SKM-1 treated with dmso at 0.1 percent for 144 hours (cell line): ENCODE data around the gene SDK1.

Source experiments
- DNase-seq: peaks from one replicate; lab custom pipeline; 2025; ENCODE audit not compliant: unreplicated experiment; lab: John Stamatoyannopoulos, UW

Gene SDK1

DNA sequence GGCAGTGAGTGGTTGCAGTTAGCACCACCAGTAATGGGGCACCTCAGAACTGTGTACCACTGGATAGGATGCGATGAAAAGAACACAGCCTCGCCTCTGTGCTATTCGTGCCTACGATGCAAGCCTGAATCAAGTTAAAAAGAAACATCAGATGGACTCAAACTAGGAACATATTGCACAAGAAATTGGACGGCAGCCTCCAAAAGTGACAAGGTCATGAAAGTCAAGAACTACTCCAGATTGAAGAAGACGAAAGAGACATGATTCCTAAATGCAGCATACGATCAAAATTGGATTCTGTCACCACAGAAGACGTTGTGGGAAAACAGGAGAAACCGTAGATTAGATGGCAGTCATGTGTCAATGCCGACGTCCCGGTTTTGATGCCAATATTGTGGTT is 732.9 kb downstream of the SDK1 start:
- DNase-seq: no peak

DNA sequence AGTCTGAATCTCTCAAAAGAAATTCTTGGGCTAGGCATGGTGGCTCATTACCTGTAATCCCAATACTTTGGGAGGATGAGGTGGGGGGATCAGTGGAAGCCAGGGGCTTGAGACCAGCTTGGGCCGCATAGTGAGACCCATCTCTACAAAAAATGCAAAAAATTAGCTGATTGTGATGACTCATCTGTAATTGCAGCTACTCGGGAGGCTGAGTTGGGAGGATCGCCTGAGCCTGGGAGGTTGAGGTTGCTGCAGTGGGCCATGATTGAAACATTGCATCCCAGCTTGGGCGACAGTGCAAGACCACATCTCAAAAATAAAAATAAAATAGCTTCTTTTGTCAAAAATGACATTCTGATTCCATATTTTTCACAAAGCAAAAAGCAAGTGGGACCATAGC is 736.3 kb downstream of the SDK1 start:
- DNase-seq: no peak

DNA sequence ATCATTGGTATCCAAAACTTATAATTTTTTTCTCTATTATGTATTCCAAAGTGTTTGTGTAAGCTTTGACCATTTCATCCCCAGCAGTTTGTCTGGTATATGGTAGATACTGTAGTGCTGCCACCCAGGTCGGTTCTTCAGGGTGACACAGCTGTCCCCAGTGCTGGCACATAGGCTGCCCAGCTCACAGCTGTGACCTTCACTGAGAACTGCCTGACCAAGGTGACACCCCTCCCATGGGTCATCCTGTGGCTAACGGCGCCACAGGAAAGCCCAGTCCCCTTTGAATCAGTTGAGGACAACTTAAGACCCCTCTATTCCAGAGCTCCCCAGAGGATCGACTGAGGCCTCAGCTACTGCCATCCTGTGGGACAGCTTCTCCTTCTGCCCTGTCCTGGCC is 736.8 kb downstream of the SDK1 start:
- DNase-seq: no peak

DNA sequence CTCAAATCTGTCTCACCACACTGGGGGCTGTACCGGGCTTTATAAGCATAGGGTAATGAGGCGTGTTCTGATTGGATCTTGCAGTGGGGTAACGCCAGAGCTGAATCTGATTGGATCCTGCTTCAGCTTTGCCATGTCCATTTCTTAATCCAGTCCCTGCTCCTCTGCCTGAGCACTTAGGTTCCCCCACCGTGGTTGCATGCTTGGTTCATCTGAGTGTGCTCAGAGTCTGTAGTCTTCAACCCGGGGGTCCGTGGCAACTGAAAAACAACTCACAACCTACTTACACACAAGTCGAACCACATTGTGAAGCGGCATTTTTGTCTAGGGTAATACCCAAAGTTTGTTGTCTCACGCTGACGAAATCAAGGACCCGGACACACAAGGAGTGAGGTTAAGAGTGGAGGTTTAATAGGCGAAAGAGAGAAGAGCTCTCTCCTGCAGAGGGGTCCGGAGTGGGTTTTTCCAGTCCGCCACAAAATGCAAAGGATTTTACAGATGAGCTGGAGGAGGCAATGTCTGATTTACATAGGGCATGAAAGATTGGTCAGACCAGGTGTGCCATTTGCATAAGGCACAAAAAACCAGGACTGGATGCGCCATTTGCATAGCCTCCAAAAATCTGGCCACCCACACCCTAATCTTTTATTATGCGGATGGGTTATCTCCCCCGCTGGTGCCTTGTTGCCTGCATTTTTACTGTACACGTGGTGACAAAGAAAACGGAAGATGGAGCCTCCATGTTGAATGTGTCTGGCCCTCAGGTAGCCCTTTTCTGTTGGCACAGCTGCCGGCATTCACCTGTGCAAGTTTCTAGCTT is 739.3 kb downstream of the SDK1 start:
- DNase-seq: no peak

DNA sequence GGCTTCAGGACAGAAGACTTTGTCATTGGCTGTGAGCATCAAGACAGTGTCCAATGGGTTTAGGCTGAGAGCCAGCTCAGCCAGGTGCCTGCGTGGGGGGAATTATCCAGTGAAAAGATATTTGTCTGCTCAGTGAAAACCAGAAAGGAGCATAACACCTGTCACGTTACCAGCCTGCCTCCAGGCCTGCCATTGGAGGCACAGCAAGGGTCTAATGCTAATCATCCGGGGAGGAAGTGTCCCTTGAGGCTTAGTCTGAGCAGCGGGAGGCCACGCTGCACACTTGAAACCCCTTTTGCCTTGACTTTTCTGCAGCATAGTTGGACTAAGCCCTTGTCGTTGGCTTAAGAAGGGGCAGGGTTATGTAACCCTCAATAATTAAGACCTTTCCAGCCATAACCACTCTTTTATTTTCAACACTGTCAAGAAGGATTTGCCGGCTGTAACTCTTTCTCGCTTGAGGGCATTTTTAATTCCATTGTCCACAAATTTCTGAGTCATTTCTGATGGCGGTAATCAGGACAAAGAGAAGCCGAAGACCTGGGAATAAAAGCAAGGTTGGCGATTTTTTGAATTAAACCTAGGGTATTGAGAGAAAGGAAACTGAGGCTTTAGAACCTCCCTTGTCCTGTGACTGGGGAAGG is 741.5 kb downstream of the SDK1 start:
- no peak for DNase-seq

- no peak for DNase-seq
These were observed 742.9 kb downstream of the SDK1 start for GRCh38 chr7:4043988-4044387.

- DNase-seq: no peak
These were observed 744.4 kb downstream of the SDK1 start for GRCh38 chr7:4045450-4045849.

- DNase-seq: no peak
These were observed 744.9 kb downstream of the SDK1 start for GRCh38 chr7:4045975-4046374.

- no peak for DNase-seq
These were observed 747.3 kb downstream of the SDK1 start for GRCh38 chr7:4048336-4048735.

- DNase-seq: no peak
These were observed 748.1 kb downstream of the SDK1 start for GRCh38 chr7:4049202-4049601.

- no peak for DNase-seq
These were observed 749.1 kb downstream of the SDK1 start for GRCh38 chr7:4050126-4050660.

GRCh38 chr7:4051696-4052095 is 750.6 kb downstream of the SDK1 start:
- no peak for DNase-seq

DNA sequence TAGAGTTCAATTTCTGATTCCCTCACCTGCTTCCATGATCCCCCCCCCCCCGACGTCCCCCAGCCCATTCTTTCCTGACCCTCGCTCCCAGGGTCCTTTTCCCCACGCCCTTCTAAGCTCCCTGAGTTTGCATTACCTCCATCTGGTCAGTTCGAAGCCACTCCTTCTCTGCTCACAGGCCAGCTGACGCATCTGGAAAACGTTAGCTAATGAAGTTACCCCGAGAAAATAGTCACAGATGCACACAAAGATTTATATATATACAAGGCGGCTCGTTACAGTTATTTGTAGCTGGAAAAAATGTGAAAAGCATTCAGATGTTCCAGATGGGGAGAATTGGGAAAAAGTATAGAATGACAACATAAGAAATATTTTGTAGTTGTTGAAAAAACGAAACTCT is 751.1 kb downstream of the SDK1 start:
- no peak for DNase-seq

DNA sequence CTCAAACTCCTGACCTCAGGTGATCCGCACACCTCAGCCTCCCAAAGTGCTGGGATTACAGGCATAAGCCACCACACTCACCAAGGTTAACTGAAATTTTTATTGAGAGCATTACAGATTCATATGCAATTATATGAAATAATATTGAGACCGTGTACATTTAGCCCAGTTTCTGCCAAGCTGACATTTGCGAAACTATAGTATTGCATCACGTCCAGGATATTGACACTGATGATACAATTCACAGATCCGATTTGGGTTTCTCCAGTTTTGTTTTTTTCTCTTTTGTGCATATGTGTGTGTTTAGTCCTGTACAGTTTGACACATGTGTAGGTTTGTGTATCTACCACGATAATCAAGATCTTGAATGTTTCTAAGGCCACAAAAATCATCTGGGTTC is 753.1 kb downstream of the SDK1 start:
- no peak for DNase-seq

- no peak for DNase-seq
These were observed 755.7 kb downstream of the SDK1 start for GRCh38 chr7:4056552-4057288.

DNA sequence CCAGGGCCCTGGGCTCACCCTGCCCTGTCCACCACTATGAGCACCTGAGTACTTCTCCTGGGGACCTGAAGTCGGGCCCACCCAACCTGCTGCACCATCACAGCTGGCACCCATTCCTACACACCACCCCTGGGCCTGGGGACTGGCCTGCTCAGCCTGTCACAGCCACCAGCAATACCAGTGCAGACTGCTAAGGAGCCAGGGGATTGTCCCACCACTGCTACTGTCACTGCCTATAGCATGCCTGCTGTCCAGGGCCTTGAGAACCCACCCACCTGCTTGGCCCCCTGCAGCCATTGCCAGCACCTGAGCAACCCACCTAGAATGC is 756.2 kb downstream of the SDK1 start:
- no peak for DNase-seq

GRCh38 chr7:4058158-4058557 is 757.1 kb downstream of the SDK1 start:
- DNase-seq: no peak

DNA sequence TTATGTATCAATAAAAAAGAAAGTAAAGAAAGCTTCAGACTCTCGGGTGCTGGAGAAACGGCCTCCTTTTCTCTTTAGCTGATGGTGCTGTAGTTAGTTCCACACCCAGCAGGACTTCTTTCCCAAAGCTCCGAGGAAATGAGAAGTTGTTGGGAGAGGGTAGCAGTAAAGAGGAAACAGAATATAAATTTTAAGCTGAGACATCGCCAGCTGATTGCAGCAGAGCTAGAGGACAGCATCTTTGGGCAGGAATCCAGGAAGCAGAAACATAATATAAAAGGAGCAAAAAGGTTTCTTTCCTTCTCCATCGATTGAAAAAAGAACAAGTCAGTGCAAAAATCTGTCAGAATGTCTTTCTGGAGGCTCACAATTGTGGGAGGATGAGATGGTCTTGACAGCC is 764.1 kb downstream of the SDK1 start:
- peak; percentile 61 for DNase-seq

DNA sequence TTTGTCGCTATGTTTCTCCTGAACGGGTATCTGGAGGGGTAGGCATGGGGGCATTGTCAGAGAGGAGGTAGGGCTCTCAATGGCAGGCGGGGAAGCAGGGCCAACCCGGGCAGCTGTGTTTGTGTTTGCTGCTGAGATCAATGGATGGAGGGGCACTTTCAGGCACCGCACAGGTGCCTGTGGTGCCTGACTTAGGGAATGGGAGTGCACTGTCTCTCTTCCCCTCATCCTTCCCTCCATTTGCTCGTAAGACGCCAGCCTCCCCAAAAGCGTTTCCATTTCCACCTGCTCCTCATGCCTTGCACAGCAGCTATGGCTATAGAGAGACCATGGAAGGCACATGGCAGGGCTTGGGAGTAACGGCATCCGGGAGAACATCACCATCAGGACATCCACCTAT is 765.2 kb downstream of the SDK1 start:
- DNase-seq: no peak

DNA sequence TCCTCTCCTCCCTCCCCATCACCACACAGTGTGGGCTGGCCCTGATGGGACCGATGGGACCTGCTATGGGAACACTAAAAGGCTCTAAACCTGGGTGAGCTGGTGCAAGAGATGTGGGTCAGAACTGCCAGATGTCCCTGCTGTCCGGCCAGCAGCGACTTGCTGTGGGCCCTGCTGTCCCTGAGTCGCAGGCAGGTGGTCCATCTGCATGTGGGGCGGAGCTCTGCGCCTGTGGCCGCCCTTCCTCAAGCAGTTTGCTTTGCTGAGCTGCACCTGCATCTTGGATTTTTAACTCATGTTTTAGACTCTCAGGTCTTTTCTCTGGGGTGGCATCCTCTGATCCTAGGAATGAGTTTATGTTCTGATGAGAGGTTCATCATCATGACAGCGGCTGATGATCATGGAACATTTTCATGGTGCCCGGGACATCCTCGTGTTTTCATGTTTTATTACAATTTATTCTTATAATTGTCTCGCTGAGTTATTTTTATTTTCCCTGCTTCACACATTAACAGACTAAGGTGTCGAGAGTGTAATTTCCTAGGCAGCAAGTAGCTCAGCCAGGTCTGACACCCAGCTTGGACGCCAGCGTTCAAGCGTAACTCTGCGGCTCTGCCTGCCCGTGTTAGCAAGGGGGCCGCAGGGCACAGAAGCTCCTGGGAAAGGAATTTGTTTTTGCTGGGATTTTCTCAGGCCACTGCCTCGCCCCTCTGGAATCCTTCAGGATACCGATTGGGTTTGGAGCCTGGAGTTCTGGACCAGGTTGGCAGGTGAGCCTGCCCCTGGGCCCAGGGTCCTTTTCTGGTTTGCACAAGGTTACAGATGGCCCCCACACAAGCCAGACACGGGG is 765.8 kb downstream of the SDK1 start:
- no peak for DNase-seq

DNA sequence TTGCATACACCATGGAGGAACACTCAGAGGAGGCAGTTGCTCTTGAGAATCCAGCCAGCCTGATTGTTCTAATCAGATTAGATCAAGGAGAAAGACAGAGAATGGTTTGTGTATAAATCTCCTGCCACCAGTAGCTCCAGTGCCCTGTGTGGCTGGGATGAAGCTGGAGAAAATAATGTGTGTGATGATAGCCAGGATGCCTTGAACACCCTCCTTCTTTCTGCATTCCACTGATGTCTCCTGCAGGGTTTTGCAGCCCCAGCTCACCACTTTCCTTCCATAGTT is 766.4 kb downstream of the SDK1 start:
- no peak for DNase-seq
